IPS-15b (cell line): ENCODE measurements around the gene POM121L12.

Source experiments
- H3K27me3 ChIP-seq: one replicate; pipeline ENCODE4 v1.6.1; 2013; ENCODE audit warnings: low read length; ENCODE audit not compliant: control insufficient read depth, insufficient read depth
- H3K36me3 ChIP-seq: one replicate; pipeline ENCODE4 v1.6.1; 2013; ENCODE audit warnings: low read length; ENCODE audit not compliant: control insufficient read depth, insufficient read depth
- H3K4me1 ChIP-seq: one replicate; pipeline ENCODE4 v1.6.1; 2013; ENCODE audit warnings: mild to moderate bottlenecking, low read length; ENCODE audit not compliant: control insufficient read depth, insufficient read depth
- H3K4me3 ChIP-seq: one replicate; pipeline ENCODE4 v1.5.1; 2013; ENCODE audit warnings: low read depth, low read length
- H3K9ac ChIP-seq: one replicate; pipeline ENCODE4 v1.6.1; 2013; ENCODE audit warnings: low read depth, mild to moderate bottlenecking, low read length
- H3K9me3 ChIP-seq: one replicate; pipeline ENCODE4 v1.6.1; 2013; ENCODE audit warnings: mild to moderate bottlenecking, low read length; ENCODE audit not compliant: control insufficient read depth, insufficient read depth

Gene POM121L12

GRCh38 chr7:53050433-53050832 is 15.0 kb downstream of the POM121L12 start:
- Histone ChIP-seq H3K9me3 (no peaks in the 10 kb centered on the region), H3K9ac (no peak overlapping the region), H3K4me3 (no peak overlapping the region), H3K36me3 (no peaks in the 10 kb centered on the region), H3K4me1 (no peaks in the 10 kb centered on the region), H3K27me3 (no peaks in the 10 kb centered on the region)

GRCh38 chr7:53059591-53059990 is 24.2 kb downstream of the POM121L12 start:
- H3K36me3 ChIP-seq, result no peaks in the 10 kb centered on the region
- H3K4me1 ChIP-seq, result no peaks in the 10 kb centered on the region
- no peak overlapping the region for H3K9ac ChIP-seq
- no peaks in the 10 kb centered on the region for H3K9me3 ChIP-seq
- no peak overlapping the region for H3K4me3 ChIP-seq
- no peaks in the 10 kb centered on the region for H3K27me3 ChIP-seq

GRCh38 chr7:53060066-53060465 is 24.6 kb downstream of the POM121L12 start:
- Histone ChIP-seq H3K9me3 (no peaks in the 10 kb centered on the region), H3K4me1 (no peaks in the 10 kb centered on the region), H3K4me3 (no peak overlapping the region), H3K9ac (no peak overlapping the region), H3K36me3 (no peaks in the 10 kb centered on the region), H3K27me3 (no peaks in the 10 kb centered on the region)

- no peaks in the 10 kb centered on the region for H3K27me3 ChIP-seq
These were observed 27.4 kb downstream of the POM121L12 start for GRCh38 chr7:53062796-53063195.

GRCh38 chr7:53068673-53069072 is 33.2 kb downstream of the POM121L12 start:
- no peak overlapping the region for H3K9ac ChIP-seq
- no peaks in the 10 kb centered on the region for H3K4me1 ChIP-seq
- no peak overlapping the region for H3K4me3 ChIP-seq
- H3K36me3 ChIP-seq, result no peaks in the 10 kb centered on the region
- H3K27me3 ChIP-seq, result no peaks in the 10 kb centered on the region
- H3K9me3 ChIP-seq, result no peaks in the 10 kb centered on the region

More at GRCh38 chr7:53062796-53063195, 27.4 kb downstream of the POM121L12 start:
- Histone ChIP-seq H3K4me3 (no peak overlapping the region), H3K36me3 (no peaks in the 10 kb centered on the region), H3K9ac (no peak overlapping the region), H3K4me1 (no peaks in the 10 kb centered on the region), H3K9me3 (no peaks in the 10 kb centered on the region)

GRCh38 chr7:53070883-53071282 is 35.5 kb downstream of the POM121L12 start:
- H3K4me1 ChIP-seq, result no peaks in the 10 kb centered on the region
- no peak overlapping the region for H3K4me3 ChIP-seq
- H3K27me3 ChIP-seq, result no peaks in the 10 kb centered on the region
- no peaks in the 10 kb centered on the region for H3K36me3 ChIP-seq
- H3K9ac ChIP-seq, result no peak overlapping the region
- H3K9me3 ChIP-seq, result no peaks in the 10 kb centered on the region
